ENCODE results near the gene TRPM4.

Gene TRPM4

DNA sequence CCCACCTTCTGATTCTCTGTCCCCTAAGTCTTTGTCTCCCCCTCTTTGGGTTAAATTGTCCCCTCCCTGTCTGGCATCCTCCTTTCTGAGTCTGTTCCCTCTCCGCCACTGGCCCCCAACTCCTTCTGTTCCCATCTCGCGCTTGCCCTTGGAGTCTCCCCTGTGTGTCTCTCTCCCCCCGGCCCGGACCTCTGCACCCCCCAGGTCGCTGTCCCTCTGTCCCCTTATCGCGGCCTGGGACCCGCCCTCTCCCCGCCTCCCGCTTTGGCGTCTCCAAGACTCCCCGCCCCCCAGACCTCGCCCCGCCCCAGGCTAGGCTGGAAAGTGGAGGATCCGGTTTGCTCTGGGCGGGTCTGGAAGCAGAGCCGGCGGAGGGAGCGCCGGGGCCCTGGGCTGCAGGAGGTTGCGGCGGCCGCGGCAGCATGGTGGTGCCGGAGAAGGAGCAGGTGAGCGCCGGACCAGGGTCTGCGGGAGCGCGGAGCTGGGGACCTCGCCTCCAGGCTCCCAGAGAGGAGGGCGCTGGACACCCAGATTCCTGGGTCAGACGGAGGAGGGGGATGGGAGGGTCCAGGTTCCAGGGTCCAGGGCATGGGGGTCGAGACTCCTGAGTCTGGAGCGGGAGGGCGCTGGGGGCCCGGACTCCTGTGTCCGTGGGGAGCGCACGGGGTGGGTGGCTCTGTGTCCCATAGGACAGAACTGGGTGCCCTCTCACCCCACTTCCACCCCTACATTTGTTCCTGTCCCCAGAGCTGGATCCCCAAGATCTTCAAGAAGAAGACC, at the start of gene TRPM4:
TRPM4 (plus strand) TSS at position 348 of the 780 bp plus-strand sequence; CDS start at position 423, 75 bp downstream.
- DNase-seq (ENCODE audit: low read depth): no peak
- TF ChIP-seq, protein P1, sequence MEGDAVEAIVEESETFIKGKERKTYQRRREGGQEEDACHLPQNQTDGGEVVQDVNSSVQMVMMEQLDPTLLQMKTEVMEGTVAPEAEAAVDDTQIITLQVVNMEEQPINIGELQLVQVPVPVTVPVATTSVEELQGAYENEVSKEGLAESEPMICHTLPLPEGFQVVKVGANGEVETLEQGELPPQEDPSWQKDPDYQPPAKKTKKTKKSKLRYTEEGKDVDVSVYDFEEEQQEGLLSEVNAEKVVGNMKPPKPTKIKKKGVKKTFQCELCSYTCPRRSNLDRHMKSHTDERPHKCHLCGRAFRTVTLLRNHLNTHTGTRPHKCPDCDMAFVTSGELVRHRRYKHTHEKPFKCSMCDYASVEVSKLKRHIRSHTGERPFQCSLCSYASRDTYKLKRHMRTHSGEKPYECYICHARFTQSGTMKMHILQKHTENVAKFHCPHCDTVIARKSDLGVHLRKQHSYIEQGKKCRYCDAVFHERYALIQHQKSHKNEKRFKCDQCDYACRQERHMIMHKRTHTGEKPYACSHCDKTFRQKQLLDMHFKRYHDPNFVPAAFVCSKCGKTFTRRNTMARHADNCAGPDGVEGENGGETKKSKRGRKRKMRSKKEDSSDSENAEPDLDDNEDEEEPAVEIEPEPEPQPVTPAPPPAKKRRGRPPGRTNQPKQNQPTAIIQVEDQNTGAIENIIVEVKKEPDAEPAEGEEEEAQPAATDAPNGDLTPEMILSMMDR (IDR thresholded peaks at IDR 0.05; ENCODE audit: low read depth, low read length, missing control alignments): no peak
- no peak within 1 kb of the TSS for H3K4me3 ChIP-seq (ENCODE audit: low read depth, low read length)

DNA sequence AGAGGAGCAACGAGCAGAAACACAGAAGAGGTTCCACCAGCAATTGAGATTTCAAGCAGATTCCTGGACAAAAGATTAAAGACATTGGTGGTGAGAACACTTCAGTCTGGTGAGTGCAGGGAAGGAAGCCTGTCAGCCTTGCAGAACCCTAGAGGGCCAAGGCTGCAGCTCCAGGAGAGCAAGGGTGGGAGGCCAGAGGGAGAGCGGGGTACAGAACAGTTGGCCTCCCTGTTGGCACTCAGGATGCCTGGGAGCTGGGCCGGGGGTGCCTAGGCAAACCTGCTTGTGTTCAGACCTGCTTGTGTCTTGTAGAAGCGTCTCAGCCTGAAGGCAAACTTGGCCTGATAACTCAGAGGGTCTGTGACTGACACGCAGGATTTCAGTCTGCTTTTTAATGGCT, 48.5 kb upstream of the TRPM4 start:
- no peak for DNase-seq (ENCODE audit: low read depth)
- TF ChIP-seq, protein P1 (IDR thresholded peaks at IDR 0.05; ENCODE audit: low read depth, low read length, missing control alignments): no peak
- no peak overlapping the region for H3K4me3 ChIP-seq (ENCODE audit: low read depth, low read length)

DNA sequence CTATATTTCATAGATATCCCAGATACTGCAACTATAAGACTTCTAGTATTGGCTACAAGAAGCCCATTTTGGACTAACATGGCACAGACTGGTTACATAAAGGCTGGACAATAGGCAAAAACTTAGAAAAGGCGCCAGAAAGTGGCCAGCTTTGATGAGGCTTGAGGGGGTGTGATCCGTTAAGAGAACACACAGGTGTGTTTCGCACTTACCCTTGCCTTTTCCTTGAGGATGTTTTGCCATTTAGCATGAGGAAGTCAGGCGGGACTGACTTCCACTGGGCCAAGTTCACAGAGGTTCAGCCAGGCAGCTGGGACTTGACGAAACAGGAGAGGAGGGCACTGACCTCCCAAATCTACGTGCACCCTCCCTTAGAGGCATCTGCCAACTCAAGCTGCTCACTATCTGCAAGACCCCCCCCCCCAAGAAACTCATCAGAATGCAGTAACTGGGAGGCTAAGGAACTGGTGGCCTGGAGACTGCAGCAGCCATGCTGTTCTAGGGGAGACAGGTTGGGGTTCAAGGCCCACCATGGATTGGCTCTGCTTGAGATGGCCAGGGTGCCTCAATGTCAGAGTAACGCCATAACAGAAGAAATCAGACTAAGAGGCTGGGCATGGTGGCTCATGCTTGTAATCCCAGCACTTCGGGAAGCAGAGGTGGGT, 47.9 kb upstream of the TRPM4 start:
- TF ChIP-seq, protein P1 (IDR thresholded peaks at IDR 0.05; ENCODE audit: low read depth, low read length, missing control alignments): no peak
- no peak overlapping the region for H3K4me3 ChIP-seq (ENCODE audit: low read depth, low read length)
- DNase-seq (ENCODE audit: low read depth): no peak

DNA sequence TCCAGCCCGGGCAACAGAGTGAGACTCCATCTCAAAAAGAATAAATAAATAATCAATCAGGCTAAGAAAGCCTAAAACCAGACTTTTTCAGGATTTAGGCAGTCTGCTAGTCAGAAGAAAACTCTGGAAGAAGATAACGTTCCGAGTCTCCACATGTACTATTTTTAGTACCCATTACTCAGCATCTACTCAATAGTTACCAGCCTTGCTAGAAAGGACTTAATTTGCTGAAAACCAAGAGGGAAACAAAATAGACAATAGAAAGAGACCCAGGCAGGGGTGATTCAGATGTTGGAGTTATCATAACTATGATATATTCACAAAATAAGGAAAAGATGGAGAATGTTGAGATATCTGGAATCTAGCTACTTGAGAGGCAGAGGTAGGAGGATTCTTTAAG, 47.0 kb upstream of the TRPM4 start:
- no peak overlapping the region for H3K4me3 ChIP-seq (ENCODE audit: low read depth, low read length)
- TF ChIP-seq, protein P1 (IDR thresholded peaks at IDR 0.05; ENCODE audit: low read depth, low read length, missing control alignments): no peak
- DNase-seq (ENCODE audit: low read depth): no peak

DNA sequence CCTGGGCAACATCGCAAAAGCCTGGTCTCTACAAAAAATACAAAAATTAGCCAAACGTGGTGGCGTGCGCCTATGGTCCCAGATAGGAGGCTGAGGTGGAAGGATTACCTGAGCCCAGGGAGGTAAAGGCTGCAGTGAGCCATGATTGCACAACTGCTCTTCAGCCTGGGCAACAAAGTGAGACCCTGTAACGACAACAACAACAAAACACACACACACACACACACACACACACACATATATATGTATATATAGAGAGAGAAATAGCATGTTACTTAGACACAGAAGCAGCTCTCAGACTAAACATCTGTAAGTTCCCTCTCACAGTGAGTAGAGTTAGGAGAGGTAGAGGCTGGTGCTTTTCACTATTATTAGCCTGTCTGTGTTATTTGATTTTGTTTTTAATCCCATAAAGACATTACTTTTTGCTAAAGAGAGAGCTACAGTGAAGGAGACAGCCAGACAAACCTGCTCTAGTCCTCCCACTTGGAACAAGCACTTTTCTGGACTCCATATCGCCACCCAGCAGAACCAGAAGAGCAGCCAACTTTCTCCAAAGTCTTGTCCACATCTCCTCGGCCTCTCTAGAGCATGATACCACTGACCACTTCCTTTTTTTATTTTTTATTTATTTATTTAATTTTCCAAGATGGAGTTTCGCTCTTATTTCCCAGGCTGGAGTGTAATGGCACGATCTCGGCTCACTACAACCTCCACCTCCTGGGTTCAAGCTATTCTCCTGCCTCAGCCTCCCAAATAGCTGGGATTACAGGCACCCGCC, 46.2 kb upstream of the TRPM4 start:
- H3K4me3 ChIP-seq (ENCODE audit: low read depth, low read length): no peak overlapping the region
- no peak for DNase-seq (ENCODE audit: low read depth)
- TF ChIP-seq, protein P1 (IDR thresholded peaks at IDR 0.05; ENCODE audit: low read depth, low read length, missing control alignments): no peak

DNA sequence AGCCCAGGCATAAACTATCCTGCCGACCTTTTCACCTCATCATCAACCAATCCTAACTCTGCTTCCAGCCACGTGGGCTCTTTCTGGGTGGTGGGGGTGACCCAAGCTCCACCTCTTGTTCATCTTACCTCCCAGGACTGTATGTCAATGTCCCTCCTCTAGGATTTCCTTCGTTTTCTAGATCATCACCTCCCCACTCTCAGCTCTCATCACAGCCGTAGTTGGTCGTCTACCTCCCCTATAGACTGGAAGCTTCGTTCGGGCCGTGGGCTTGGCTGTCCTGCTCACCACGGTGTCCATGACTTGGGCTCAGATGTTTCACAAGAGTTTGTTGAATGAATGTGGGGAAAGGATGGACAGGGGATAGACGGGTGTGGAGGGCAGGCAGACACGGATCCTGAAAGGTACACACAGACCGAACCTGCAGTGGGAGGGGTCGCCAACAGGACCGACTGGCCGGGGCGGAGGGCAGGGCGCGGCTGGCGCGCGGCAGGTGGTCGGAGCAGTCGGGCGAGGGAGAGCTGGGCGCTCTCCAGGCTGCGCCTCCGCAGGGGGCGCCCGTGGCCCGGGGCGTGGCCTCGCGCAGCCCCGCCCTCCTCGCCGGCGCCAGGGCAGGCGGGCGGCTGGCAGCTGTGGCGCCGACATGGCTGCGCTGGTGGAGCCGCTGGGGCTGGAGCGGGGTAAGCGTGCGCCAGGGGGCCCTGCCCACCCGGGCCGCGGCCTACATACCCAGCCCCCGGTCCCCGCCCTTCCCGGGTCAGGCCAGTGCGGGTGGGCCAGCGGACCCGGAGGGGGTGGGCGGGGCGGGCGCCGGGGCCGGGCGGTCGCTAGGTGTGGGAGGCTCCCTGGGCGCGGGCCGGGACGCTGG, 43.6 kb upstream of the TRPM4 start, which contains the start of gene LIN7B:
LIN7B (plus strand) TSS at position 609 of the 868 bp plus-strand sequence; CDS start at position 644, 35 bp downstream.
- peak within 1 kb of the TSS; percentile 71 for H3K4me3 ChIP-seq (ENCODE audit: low read depth, low read length)
- TF ChIP-seq, protein P1 (IDR thresholded peaks at IDR 0.05; ENCODE audit: low read depth, low read length, missing control alignments): peak; percentile 65
- DNase-seq (ENCODE audit: low read depth): no peak

Data from GM12864 (cell line).